Fibroblast of lung (primary cell): ENCODE measurements around the gene SLC39A9. TPM values are rescaled to one million over a fixed set of nuclear protein-coding genes. Genes with fewer than 3 reads are reported as not detected.
A peak's percentile ranks its signal among the peaks of the same experiment; 100 is the strongest.

Experiments used
- DNase-seq, 2 donors: peaks; one replicate each; pipeline versions ENCODE4 v3.0.0 to v3.0.0-alpha.2; 2010; ENCODE audit warnings: low read depth in 2 of 2
- H2AFZ ChIP-seq: 2 replicates; pipeline ENCODE4 v1.5.1; 2012; ENCODE audit warnings: low read length, control low read depth, inconsistent platforms
- H3K27ac ChIP-seq: 2 replicates; pipeline ENCODE4 v1.5.1; 2011; ENCODE audit warnings: low read length, control low read depth; ENCODE audit not compliant: insufficient read depth
- H3K27me3 ChIP-seq: 2 replicates; pipeline ENCODE4 v1.5.1; 2011; ENCODE audit warnings: mild to moderate bottlenecking, low read length; ENCODE audit not compliant: control insufficient read depth, insufficient read depth
- H3K36me3 ChIP-seq: 2 replicates; pipeline ENCODE4 v1.5.1; 2011; ENCODE audit warnings: low read length; ENCODE audit not compliant: control insufficient read depth, insufficient read depth
- H3K4me1 ChIP-seq: 2 replicates; pipeline ENCODE4 v1.5.1; 2011; ENCODE audit warnings: low read length; ENCODE audit not compliant: control insufficient read depth, insufficient read depth; ENCODE audit errors: extremely low read depth
- H3K4me2 ChIP-seq: 2 replicates; pipeline ENCODE4 v1.5.1; 2011; ENCODE audit warnings: low read length, control low read depth; ENCODE audit not compliant: insufficient read depth; ENCODE audit errors: extremely low read depth
- H3K4me3 ChIP-seq, 4 experiments: fragments of 200-600 bp in 1 of 4; sonication (generic) in 1 of 4; replicated peaks in 1 of 4; 2 replicates each; pipeline ENCODE4 v1.5.1; 2011 to 2016; ENCODE audit warnings: low read length in 4 of 4, low read depth in 3 of 4, mild to moderate bottlenecking in 3 of 4, control low read depth in 2 of 4, inconsistent platforms in 1 of 4, mixed read lengths in 1 of 4; ENCODE audit not compliant: insufficient read depth in 1 of 4; ENCODE audit errors: control extremely low read depth in 1 of 4
- H3K79me2 ChIP-seq: 2 replicates; pipeline ENCODE4 v1.5.1; 2012; ENCODE audit warnings: mild to moderate bottlenecking, low read length, inconsistent platforms; ENCODE audit not compliant: control insufficient read depth, insufficient read depth
- H3K9ac ChIP-seq: 2 replicates; pipeline ENCODE4 v1.5.1; 2011; ENCODE audit warnings: mild to moderate bottlenecking, low read length, control low read depth; ENCODE audit not compliant: insufficient read depth
- H3K9me3 ChIP-seq: 2 replicates; pipeline ENCODE4 v1.5.1; 2012; ENCODE audit warnings: low read depth, low read length; ENCODE audit not compliant: control insufficient read depth, insufficient read depth
- H4K20me1 ChIP-seq: 2 replicates; pipeline ENCODE4 v1.5.1; 2011; ENCODE audit warnings: low read length; ENCODE audit not compliant: control insufficient read depth, insufficient read depth; ENCODE audit errors: extremely low read depth
- EZH2 ChIP-seq: IDR thresholded peaks from 2 replicates; pipeline ENCODE4 v1.5.1; 2012; ENCODE audit warnings: low read length, control low read depth, mild to moderate bottlenecking; ENCODE audit errors: missing control alignments
- polyA plus RNA-seq, 2 donors: library from polyadenylated mRNA; depleted of rRNA in 1 of 2; stranded (reverse) in 1 of 2; unstranded in 1 of 2; fragments of >200 nt; gene quantifications; 2 replicates each; pipeline ENCODE4 v1.2.1, GENCODE V29; 2011 to 2012; ENCODE audit warnings: missing spikeins in 1 of 2
- total RNA-seq: library from RNA; depleted of rRNA; stranded (reverse); fragments of >200 nt; gene quantifications from 2 replicates; pipeline ENCODE4 v1.2.1, GENCODE V29; 2014
- TF ChIP-seq, protein P1 (sequence below), 2 donors: IDR thresholded peaks in 1 of 2; conservative IDR thresholded peaks in 1 of 2; 1 replicate in 1 of 2; 2 replicates in 1 of 2; pipeline ENCODE4 v1.5.1; 2011 to 2012; ENCODE audit warnings: low read length in 2 of 2, control low read depth in 1 of 2, inconsistent platforms in 1 of 2, low read depth in 1 of 2, mild to moderate bottlenecking in 1 of 2

SLC39A9 gene
- total and polyA plus RNA-seq, 2 donors (not counting 1 experiment from before 2014, with no cell fraction given): 81.9 to 104 TPM

- no peak overlapping the region for H3K27ac ChIP-seq
- H3K27me3 ChIP-seq: no peaks in the 10 kb centered on the region
- H3K4me1 ChIP-seq: peaks cover 2% of the 10 kb centered on the region
- H3K79me2 ChIP-seq: no peaks in the 10 kb centered on the region
- no peak for TF ChIP-seq EZH2
- TF ChIP-seq, protein P1, sequence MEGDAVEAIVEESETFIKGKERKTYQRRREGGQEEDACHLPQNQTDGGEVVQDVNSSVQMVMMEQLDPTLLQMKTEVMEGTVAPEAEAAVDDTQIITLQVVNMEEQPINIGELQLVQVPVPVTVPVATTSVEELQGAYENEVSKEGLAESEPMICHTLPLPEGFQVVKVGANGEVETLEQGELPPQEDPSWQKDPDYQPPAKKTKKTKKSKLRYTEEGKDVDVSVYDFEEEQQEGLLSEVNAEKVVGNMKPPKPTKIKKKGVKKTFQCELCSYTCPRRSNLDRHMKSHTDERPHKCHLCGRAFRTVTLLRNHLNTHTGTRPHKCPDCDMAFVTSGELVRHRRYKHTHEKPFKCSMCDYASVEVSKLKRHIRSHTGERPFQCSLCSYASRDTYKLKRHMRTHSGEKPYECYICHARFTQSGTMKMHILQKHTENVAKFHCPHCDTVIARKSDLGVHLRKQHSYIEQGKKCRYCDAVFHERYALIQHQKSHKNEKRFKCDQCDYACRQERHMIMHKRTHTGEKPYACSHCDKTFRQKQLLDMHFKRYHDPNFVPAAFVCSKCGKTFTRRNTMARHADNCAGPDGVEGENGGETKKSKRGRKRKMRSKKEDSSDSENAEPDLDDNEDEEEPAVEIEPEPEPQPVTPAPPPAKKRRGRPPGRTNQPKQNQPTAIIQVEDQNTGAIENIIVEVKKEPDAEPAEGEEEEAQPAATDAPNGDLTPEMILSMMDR (conservative IDR thresholded peaks at IDR 0.05 in 1 of 2, IDR thresholded peaks at IDR 0.05 in 1 of 2; ENCODE audit: low read depth in 1 of 2, low read length in 2 of 2): no peak
- no peak for DNase-seq
- no peaks in the 10 kb centered on the region for H3K36me3 ChIP-seq
- H3K9ac ChIP-seq: no peak overlapping the region
- H2AFZ ChIP-seq: no peak overlapping the region
- H3K4me2 ChIP-seq: no peak overlapping the region
- H3K4me3 ChIP-seq: no peak overlapping the region
- H4K20me1 ChIP-seq: no peaks in the 10 kb centered on the region
- H3K9me3 ChIP-seq: no peaks in the 10 kb centered on the region
Measured at GRCh38 chr14:69358966-69359365, 39.5 kb upstream of the SLC39A9 start.

GRCh38 chr14:69360438-69361108, 37.9 kb upstream of the SLC39A9 start:
- no peaks in the 10 kb centered on the region for H4K20me1 ChIP-seq
- H3K27ac ChIP-seq: no peak overlapping the region
- no peak overlapping the region for H2AFZ ChIP-seq
- TF ChIP-seq EZH2: no peak
- TF ChIP-seq, protein P1 (conservative IDR thresholded peaks at IDR 0.05 in 1 of 2, IDR thresholded peaks at IDR 0.05 in 1 of 2; ENCODE audit: low read depth in 1 of 2, low read length in 2 of 2): no peak
- no peaks in the 10 kb centered on the region for H3K36me3 ChIP-seq
- no peaks in the 10 kb centered on the region for H3K79me2 ChIP-seq
- H3K4me3 ChIP-seq: no peak overlapping the region
- H3K9ac ChIP-seq: no peak overlapping the region
- DNase-seq: no peak
- no peak overlapping the region for H3K4me2 ChIP-seq
- no peaks in the 10 kb centered on the region for H3K27me3 ChIP-seq
- H3K4me1 ChIP-seq: peaks cover 2% of the 10 kb centered on the region
- H3K9me3 ChIP-seq: no peaks in the 10 kb centered on the region

GRCh38 chr14:69363055-69363454, 35.4 kb upstream of the SLC39A9 start:
- Histone ChIP-seq H3K27ac (no peak overlapping the region), H4K20me1 (no peaks in the 10 kb centered on the region), H3K4me3 (no peak overlapping the region), H3K4me1 (no peaks in the 10 kb centered on the region), H3K79me2 (no peaks in the 10 kb centered on the region), H3K4me2 (no peak overlapping the region), H3K27me3 (no peaks in the 10 kb centered on the region), H3K9ac (no peak overlapping the region), H3K9me3 (no peaks in the 10 kb centered on the region), H2AFZ (no peak overlapping the region), H3K36me3 (no peaks in the 10 kb centered on the region)
- DNase-seq: peak; percentile 6 to 51
- TF ChIP-seq EZH2: no peak
- TF ChIP-seq, protein P1 (conservative IDR thresholded peaks at IDR 0.05 in 1 of 2, IDR thresholded peaks at IDR 0.05 in 1 of 2; ENCODE audit: low read depth in 1 of 2, low read length in 2 of 2): peak; percentile 65 to 67
